ENCODE results near the gene LRRC75B.
"Not testable (repeated sequence)": the region's sequence is repeated elsewhere in the genome, so short reads cannot be mapped to it uniquely, and the experiment has no call there.

LRRC75B gene

GRCh38 chr22:24552503-24553286 is 40.2 kb downstream of the LRRC75B start:
- DNase-seq = not testable (repeated sequence)

GRCh38 chr22:24550902-24551435 is 41.9 kb downstream of the LRRC75B start:
- no peak for DNase-seq

- no peak for DNase-seq
These were observed 42.6 kb downstream of the LRRC75B start for GRCh38 chr22:24550028-24550901.

GRCh38 chr22:24548812-24549211 is 44.1 kb downstream of the LRRC75B start:
- DNase-seq = no peak

GRCh38 chr22:24543679-24544243 is 49.1 kb downstream of the LRRC75B start:
- no peak for DNase-seq

GRCh38 chr22:24543185-24543601 is 49.7 kb downstream of the LRRC75B start:
- DNase-seq = no peak

- no peak for DNase-seq
These were observed 50.2 kb downstream of the LRRC75B start for GRCh38 chr22:24542641-24543040.

GRCh38 chr22:24541681-24542515 is 51.0 kb downstream of the LRRC75B start:
- no peak for DNase-seq

- no peak for DNase-seq
These were observed 52.4 kb downstream of the LRRC75B start for GRCh38 chr22:24540470-24540869.

GRCh38 chr22:24536089-24536488 is 56.8 kb downstream of the LRRC75B start:
- no peak for DNase-seq
